ENCODE data around the gene CCNI. TPM values are rescaled to one million over a fixed set of nuclear protein-coding genes. Genes with fewer than 3 reads are reported as not detected.
"Not testable (repeated sequence)": the region's sequence is repeated elsewhere in the genome, so short reads cannot be mapped to it uniquely, and the experiment has no call there.

CCNI gene
- total RNA-seq, 4 donors from 2014 or later = 137 to 471 (median 239) TPM

DNA sequence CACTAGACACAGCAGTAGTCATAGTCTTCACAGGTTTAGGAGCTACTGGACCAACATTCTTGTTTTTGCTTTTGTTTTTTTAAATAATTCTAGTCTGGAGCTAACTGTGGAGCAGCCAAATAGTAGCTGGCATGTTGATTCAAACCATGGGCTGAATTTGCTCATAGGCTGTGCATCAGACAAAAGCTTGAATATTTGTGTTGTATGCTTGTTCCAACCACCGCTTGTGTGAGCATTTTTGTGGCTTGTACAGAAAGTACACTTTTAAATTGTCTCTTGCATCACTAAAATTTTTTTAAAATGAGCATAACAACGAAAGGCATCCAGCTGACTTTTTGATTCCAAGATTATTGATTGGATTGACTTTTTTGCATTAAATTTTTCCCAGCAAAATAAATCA lies 39.6 kb downstream of the CCNI start:
- Histone ChIP-seq H3K4me3 (no peak overlapping the region), H3K27me3 (no peaks in the 10 kb centered on the region), H3K4me1 (no peaks in the 10 kb centered on the region), H3K27ac (no peak overlapping the region), H3K9me3 (no peaks in the 10 kb centered on the region), H3K36me3 (no peaks in the 10 kb centered on the region)
- DNase-seq = no peak
- intact Hi-C loops (cut with DNase I; ENCODE audit: low total_unique reads) = no loop called here
- no peak for TF ChIP-seq POLR2A (IDR thresholded peaks at IDR 0.05)
- TF ChIP-seq, protein P1, sequence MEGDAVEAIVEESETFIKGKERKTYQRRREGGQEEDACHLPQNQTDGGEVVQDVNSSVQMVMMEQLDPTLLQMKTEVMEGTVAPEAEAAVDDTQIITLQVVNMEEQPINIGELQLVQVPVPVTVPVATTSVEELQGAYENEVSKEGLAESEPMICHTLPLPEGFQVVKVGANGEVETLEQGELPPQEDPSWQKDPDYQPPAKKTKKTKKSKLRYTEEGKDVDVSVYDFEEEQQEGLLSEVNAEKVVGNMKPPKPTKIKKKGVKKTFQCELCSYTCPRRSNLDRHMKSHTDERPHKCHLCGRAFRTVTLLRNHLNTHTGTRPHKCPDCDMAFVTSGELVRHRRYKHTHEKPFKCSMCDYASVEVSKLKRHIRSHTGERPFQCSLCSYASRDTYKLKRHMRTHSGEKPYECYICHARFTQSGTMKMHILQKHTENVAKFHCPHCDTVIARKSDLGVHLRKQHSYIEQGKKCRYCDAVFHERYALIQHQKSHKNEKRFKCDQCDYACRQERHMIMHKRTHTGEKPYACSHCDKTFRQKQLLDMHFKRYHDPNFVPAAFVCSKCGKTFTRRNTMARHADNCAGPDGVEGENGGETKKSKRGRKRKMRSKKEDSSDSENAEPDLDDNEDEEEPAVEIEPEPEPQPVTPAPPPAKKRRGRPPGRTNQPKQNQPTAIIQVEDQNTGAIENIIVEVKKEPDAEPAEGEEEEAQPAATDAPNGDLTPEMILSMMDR (IDR thresholded peaks at IDR 0.05) = no peak

GRCh38 chr4:77035153-77035552 lies 40.6 kb downstream of the CCNI start:
- Histone ChIP-seq H3K27me3 (no peaks in the 10 kb centered on the region), H3K36me3 (no peaks in the 10 kb centered on the region), H3K4me3 (no peak overlapping the region), H3K9me3 (no peaks in the 10 kb centered on the region), H3K27ac (no peak overlapping the region), H3K4me1 (no peaks in the 10 kb centered on the region)
- TF ChIP-seq, protein P1 (IDR thresholded peaks at IDR 0.05) = no peak
- no peak for TF ChIP-seq POLR2A (IDR thresholded peaks at IDR 0.05)
- intact Hi-C loops (cut with DNase I; ENCODE audit: low total_unique reads) = no loop called here
- DNase-seq = no peak

- DNase-seq = no peak
- no peaks in the 10 kb centered on the region for H3K4me1 ChIP-seq
- no peaks in the 10 kb centered on the region for H3K36me3 ChIP-seq
- no peak for TF ChIP-seq POLR2A (IDR thresholded peaks at IDR 0.05)
- TF ChIP-seq, protein P1 (IDR thresholded peaks at IDR 0.05) = no peak
- no peak overlapping the region for H3K4me3 ChIP-seq
- intact Hi-C loops (cut with DNase I; ENCODE audit: low total_unique reads) = no loop called here
- no peak overlapping the region for H3K27ac ChIP-seq
- H3K9me3 ChIP-seq = no peaks in the 10 kb centered on the region
- H3K27me3 ChIP-seq = no peaks in the 10 kb centered on the region
Measured at GRCh38 chr4:77031544-77031943, 44.2 kb downstream of the CCNI start.

DNA sequence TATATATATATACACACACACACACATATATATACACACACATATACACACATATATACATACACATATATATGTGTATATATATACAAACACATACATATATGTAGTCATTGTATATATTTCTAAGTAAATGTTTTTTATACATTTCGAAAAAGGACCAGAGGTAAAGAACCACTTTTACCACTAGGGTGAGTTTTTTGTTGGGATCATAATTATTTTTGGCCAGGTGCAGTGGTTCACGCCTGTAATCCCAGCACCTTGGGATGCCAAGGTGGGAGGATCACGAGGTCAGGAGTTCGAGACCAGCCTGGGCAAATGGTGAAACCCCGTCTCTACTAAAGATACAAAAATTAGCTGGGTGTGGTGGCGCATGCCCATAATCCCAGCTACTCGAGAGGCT lies 46.0 kb downstream of the CCNI start:
- H3K27ac ChIP-seq; DNase-seq; H3K36me3 ChIP-seq; H3K4me1 ChIP-seq; H3K27me3 ChIP-seq; H3K4me3 ChIP-seq; intact Hi-C loops (cut with DNase I; ENCODE audit: low total_unique reads); H3K9me3 ChIP-seq: not testable (repeated sequence)

GRCh38 chr4:77028246-77028645 lies 47.5 kb downstream of the CCNI start:
- intact Hi-C loops (cut with DNase I; ENCODE audit: low total_unique reads) = no loop called here
- H3K27me3 ChIP-seq = no peaks in the 10 kb centered on the region
- H3K4me3 ChIP-seq = no peak overlapping the region
- H3K27ac ChIP-seq = no peak overlapping the region
- no peak for TF ChIP-seq POLR2A (IDR thresholded peaks at IDR 0.05)
- TF ChIP-seq, protein P1 (IDR thresholded peaks at IDR 0.05) = no peak
- H3K9me3 ChIP-seq = no peaks in the 10 kb centered on the region
- no peaks in the 10 kb centered on the region for H3K4me1 ChIP-seq
- H3K36me3 ChIP-seq = peaks cover 0 to 2% of the 10 kb centered on the region in 2 donors
- DNase-seq = no peak

DNA sequence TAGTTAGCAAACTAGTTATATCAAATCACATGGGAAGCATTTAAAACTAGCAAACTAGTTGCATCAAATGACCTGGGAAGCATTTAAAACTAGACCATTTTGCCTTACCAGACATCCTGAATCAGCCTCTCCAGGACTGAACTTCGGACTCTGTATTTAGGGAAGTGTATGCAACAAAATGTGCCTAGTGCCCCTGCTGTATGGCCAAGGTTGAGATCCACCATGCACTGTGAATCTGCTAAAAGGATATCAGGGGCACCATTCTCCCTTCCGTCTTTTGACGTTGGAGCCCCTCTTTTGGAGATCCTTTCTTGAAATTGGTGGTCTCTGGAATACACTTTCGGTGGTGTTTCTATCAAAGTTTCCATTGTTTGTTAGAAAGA lies 49.5 kb downstream of the CCNI start:
- Histone ChIP-seq H3K27ac (no peak overlapping the region), H3K27me3 (no peaks in the 10 kb centered on the region), H3K36me3 (peaks cover 0 to 2% of the 10 kb centered on the region in 2 donors), H3K4me3 (no peak overlapping the region), H3K9me3 (no peaks in the 10 kb centered on the region), H3K4me1 (no peaks in the 10 kb centered on the region)
- TF ChIP-seq POLR2A (IDR thresholded peaks at IDR 0.05) = no peak
- TF ChIP-seq, protein P1 (IDR thresholded peaks at IDR 0.05) = no peak
- DNase-seq = no peak
- intact Hi-C loops (cut with DNase I; ENCODE audit: low total_unique reads) = no loop called here
